Neural cell (in vitro differentiated cells): ENCODE measurements around the gene FAM227B.

ENCODE experiments used
- CTCF ChIP-seq: fragments of 450-650 bp; IDR thresholded peaks from 2 replicates; pipeline ENCODE4 v1.5.1; 2014; ENCODE audit warnings: antibody characterized with exemption, mild to moderate bottlenecking, moderate library complexity; ENCODE audit not compliant: poor library complexity, severe bottlenecking
- EP300 ChIP-seq: fragments of 450-650 bp; conservative IDR thresholded peaks from 2 replicates; pipeline ENCODE4 v1.6.1; 2014; ENCODE audit warnings: antibody characterized with exemption, mild to moderate bottlenecking, moderate library complexity; ENCODE audit not compliant: poor library complexity, severe bottlenecking

- TF ChIP-seq CTCF (no peak), EP300 (no peak)
These were observed 61.7 kb downstream of the FAM227B start for GRCh38 chr15:49558929-49559328.
